HG02571 (cell line): ENCODE measurements around the gene PHF19.

Experiments used
- ATAC-seq: cut with Tn5 transposase; IDR thresholded peaks from one replicate; pipeline ENCODE4 v1.9.1; 2021; ENCODE audit warnings: mild to moderate bottlenecking, moderate library complexity; ENCODE audit not compliant: unreplicated experiment

The PHF19 gene

GRCh38 chr9:120818595-120818994, 58.4 kb downstream of the PHF19 start:
- no peak for ATAC-seq

- no peak for ATAC-seq
These were observed 61.9 kb downstream of the PHF19 start for GRCh38 chr9:120815075-120815474.

GRCh38 chr9:120808931-120809330, 68.1 kb downstream of the PHF19 start:
- ATAC-seq = no peak

GRCh38 chr9:120807607-120808379, 69.2 kb downstream of the PHF19 start:
- no peak for ATAC-seq
